CD4-positive, alpha-beta T cell treated with Interleukin-15 for 1 hour (primary cell): Measurements from ENCODE around the gene KXD1.
"Not testable (repeated sequence)": the region's sequence is repeated elsewhere in the genome, so short reads cannot be mapped to it uniquely, and the experiment has no call there.

ENCODE experiments used
- DNase-seq: peaks from one replicate; pipeline ENCODE4 v3.0.0-alpha.2; 2020

Gene KXD1

GRCh38 chr19:18537431-18537830, 20.2 kb upstream of the KXD1 start:
- DNase-seq = no peak

DNA sequence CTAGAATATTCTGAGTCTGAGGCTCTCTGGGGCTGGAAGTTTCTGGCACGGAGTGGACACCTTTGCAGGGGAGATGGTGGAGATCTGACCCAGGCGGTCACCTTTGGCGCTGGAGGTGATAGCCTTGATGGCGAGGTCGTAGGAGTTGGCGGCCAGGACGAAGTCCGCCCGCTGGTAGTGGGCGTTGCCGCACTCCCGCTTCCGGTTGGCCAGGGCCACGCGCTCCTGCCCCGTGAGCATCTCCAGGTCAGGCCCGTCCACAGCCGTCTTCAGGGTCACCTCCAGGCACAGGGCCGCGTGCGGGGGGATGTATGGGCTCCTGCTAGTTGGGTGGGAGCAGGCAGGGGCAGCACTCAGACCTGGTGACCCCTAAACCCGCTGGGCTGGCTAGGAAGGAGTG, 19.6 kb upstream of the KXD1 start:
- DNase-seq = no peak

DNA sequence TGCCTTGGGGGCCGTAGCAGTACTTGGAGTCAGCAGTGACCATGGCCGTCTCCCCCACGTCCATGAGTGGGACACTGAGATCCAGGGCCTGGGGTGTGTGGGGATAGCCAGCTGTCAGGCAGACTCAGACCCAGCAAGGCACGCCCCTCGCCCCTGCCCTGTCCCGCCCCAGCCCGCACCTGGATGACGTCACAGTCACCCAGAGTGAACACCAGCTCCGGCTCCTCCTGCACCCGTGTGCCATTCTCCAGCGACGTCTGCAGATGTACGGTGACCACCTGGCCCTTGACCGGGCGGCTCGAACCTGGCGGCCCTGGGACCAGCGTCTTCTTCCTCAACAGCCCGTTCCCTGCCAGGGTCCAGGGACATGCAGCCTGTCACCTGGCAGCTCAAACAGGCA, 18.3 kb upstream of the KXD1 start:
- DNase-seq = no peak

GRCh38 chr19:18540200-18540599, 17.5 kb upstream of the KXD1 start:
- not testable (repeated sequence) for DNase-seq

- DNase-seq = no peak
These were observed 16.2 kb upstream of the KXD1 start for GRCh38 chr19:18541258-18541991.

- no peak for DNase-seq
These were observed 15.4 kb upstream of the KXD1 start for GRCh38 chr19:18541992-18542940.

DNA sequence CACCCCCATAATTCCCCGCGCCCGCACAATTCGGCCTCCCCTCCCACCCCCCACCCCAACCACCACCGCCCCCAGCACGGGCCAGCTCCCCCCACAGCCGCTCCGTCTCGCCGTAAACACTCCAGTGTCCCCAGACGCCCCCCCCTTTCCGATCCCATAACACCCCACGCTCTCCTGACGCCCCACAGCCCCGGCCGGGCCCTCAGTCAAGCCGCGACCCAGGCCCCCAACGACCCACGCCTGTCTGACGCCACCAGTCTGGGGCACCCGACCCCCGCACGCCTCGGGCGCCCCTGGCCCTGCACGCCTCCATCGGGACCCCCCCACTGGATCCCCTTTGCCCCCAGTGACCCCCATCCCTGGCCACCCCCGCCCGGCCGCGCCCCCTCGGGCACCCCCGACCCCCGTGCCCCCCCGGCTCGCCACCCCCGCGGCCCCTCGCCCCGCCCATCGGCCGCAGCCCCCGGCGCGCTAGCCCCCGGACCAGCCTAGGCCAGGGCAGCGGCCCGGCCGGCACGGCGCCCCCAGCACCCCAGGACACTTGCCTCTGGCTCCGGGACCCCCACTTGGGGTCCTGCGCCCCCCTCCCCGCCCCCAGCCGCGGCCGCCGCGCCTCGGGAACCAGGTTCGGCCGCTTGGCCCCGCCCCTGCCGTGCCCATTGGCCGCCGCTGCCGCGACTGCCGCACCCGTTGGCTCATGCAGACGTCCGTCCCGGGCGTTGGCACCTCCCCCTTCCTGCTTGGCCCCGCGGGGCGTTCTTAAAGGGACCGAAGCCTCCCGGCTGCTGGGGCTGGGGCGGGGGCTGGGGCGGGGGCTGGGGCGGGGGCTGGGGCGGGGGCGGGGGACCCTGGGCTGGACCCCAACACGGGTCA, 14.5 kb upstream of the KXD1 start, which contains the start of gene FKBP8:
TSS of gene FKBP8 (minus strand) at position 633 of the 873 bp plus-strand sequence. CDS start 1,603 bp downstream, outside the sequence.
- DNase-seq = peak; percentile 92

DNA sequence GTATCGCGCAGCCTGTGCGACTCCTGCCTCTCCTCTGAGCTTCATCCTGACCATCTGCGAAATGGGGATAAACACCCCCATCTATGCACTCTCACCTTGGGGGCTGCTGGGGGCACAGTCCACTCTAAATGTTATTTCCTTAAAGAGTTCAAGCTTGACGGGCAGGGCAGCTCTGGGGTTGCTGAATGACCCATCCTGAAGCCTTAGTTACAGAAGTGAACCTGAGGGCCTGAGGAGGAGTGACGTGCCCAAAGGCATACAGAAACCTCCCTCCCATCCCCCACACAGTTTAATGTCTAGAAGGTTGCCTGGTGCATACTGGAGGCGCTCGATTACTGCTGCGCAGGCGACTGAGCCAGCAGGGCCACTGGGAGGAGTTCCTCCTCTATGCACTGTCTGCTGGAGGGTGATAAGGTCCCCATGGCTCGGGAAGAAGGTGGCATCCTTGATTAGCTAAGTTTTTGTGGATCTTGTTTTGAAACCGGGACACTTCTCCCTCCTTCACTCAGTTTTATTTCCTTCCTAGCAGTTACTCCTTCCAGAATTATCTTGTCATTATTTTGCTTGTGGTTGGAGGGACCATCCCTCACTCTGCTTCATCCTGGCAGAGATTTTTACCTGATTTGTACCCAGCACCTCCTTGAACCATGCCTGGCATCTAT, 13.7 kb upstream of the KXD1 start:
- DNase-seq = peak; percentile 87

DNA sequence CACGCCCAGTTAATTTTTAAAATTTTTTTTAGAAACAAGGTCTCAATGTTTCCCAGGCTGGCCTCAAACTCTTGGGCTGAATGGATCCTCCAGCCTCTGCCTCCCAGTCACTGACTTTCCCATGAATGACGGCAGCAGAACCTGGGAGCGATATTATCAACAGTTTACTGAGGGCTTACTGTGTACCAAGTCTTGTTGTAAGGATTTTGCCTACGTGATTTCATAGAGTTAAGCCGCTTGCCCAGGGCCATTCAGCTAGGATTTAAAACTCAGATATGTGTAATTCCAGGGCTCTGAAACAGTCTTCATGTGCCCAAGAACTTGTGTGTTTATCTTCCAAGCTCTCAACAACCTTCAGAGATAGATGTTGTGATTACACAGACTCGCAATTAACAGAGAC, 6.0 kb upstream of the KXD1 start:
- no peak for DNase-seq

GRCh38 chr19:18558202-18558555, 509 bp downstream of the KXD1 start:
- DNase-seq = no peak

DNA sequence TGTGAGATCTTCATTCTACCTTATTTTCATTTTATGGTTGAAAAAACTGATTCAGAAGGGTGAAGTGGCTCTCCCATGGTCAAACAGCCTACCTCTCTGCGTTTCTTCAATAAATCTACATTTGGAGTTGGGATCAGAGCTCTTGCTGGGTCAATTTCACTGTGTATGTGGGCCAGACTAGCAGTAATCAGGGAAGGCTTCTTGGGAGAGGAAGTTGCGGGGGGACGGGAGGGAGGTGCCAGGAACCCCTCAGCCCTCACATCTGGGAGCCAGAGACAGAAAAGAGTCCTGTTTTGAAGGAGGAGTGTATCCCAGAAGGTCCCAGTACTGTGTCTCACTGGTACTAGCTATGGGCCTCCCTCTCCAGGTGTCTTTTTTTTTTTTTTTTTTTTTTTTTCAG, 934 bp downstream of the KXD1 start:
- DNase-seq = no peak

DNA sequence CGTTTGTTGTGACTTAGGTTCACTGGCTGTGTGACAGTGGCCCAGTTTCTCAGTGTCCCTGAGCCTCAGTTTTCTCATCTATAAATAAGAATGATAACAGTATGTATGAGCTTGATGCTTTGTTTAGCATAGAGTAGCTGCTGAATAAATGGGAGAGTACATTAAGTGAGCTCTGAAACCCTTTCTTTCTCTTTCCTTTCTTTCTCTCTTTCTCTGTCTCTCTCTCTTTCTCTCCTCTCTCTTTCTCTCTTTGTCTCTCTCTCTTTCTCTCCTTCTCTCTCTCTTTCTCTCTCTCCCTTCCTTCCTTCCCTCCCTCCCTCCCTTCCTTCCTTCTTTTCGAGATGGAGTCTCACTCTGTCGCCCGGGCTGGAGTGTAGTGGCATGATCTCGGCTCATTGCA, 2.0 kb downstream of the KXD1 start:
- no peak for DNase-seq

GRCh38 chr19:18562086-18562485, 4.4 kb downstream of the KXD1 start:
- DNase-seq = no peak

DNA sequence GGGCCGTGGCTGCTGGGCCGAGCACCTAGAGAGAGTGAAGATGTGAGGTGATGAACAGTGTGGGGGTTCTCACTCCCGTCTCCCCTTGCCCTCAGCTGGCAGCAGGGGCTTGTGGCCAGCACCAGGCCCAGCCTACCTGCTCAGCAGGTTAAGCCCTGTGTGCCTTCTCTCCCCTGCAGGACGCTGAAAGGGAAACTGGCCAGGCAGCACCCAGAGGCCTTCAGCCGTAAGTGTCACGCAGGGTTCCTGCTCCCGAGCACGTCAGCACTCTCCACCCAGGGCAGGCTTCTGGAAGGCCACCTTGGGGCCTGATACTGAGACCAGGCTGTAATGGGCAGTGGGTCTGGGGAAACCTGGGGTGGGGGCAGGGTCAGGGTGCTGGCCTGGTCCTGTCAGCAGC, 9.3 kb downstream of the KXD1 start:
- DNase-seq = no peak

DNA sequence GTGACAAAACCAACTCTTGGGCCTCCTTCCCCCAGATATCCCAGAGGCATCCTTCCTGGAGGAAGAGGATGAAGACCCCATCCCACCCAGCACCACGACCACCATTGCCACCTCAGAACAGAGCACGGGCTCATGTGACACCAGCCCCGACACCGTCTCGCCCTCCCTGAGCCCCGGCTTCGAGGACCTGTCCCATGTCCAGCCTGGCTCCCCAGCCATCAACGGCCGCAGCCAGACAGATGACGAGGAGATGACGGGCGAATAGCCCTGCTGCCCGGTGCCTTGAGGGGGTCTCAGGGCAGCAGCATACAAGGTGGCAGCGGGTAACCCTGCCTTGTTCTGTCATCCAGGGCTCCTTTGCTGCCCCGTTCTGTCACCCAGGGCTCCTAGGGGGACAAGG, 10.7 kb downstream of the KXD1 start:
- no peak for DNase-seq

GRCh38 chr19:18571564-18572344, 14.1 kb downstream of the KXD1 start, which contains the start of gene UBA52:
Gene UBA52, plus strand, starts transcription at chr19:18571857. Its CDS starts 1,444 bp downstream, at chr19:18573301.
- peak; percentile 98 for DNase-seq

GRCh38 chr19:18574691-18575291, 17.1 kb downstream of the KXD1 start:
- no peak for DNase-seq

DNA sequence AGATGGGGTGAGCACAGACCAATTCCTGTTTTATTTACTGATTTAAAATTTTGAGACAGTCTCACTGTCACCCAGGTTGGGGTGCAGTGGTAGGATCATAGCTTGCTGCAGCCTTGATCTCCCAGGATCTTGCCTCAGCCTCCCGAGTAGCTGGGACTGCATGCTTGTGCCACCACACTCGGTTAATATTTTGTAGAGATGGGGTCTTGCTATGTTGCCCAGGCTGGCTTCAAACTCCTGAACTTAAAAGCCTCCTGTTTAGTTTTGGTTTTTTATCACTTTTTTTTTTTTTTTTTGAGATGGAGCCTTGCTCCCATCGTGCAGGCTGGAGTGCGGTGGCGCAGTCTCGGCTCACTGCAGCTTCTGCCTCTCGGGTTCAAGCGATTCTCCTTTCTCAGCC, 18.7 kb downstream of the KXD1 start:
- DNase-seq = no peak

- no peak for DNase-seq
These were observed 19.8 kb downstream of the KXD1 start for GRCh38 chr19:18577365-18577914.

DNA sequence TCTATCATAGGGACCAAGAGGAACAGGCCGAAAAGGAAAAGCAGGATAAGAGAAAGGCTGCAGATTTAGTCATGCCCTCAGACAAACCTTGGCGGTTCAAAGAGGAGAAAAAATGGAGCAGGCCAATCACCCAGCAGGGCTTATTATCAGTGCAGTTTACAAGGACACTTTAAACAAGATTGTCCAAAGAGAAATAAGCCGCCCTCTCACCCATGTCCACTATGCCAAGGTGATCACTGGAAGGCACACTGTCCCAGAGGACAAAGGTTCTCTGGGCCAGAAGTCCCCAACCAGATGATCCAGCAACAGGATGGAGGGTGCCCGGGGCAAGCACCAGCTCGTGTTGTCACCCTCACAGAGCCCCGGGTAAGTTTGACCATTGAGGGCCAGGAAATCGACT, 22.6 kb downstream of the KXD1 start:
- no peak for DNase-seq

DNA sequence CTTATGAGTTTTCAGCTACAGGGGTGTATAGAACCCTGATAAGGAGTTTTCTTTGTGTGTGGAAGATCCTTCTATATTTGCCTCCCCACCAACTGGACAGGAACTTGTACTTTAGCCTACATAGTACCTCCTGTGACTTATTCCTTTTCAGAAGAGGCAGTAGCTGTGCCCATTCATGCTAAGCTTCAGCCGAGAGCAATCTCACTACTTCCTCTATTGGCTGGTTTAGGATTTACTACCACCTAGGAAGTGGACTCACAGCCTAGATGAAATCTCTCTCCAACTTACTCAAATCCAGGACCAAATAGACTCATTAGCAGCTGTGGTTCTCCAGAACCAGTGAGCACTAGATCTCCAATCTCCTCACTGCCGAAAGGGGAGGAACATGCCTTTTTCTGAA, 28.6 kb downstream of the KXD1 start:
- no peak for DNase-seq
